Glutamatergic neuron (in vitro differentiated cells): Measurements from ENCODE around the gene CXorf66. TPM values are rescaled to one million over a fixed set of nuclear protein-coding genes. Genes with fewer than 3 reads are reported as not detected.
"Not testable (repeated sequence)": the region's sequence is repeated elsewhere in the genome, so short reads cannot be mapped to it uniquely, and the experiment has no call there.

Experiments used
- DNase-seq: peaks from one replicate; pipeline ENCODE4 v3.0.0; 2022
- H3K27ac Mint-ChIP-seq: one replicate; pipeline ENCODE4 v1.8.0; 2020; ENCODE audit warnings: mild to moderate bottlenecking, mixed read lengths, inconsistent platforms; ENCODE audit not compliant: unreplicated experiment
- H3K27me3 Mint-ChIP-seq: one replicate; pipeline ENCODE4 v1.8.0; 2020; ENCODE audit warnings: mild to moderate bottlenecking, moderate library complexity, mixed read lengths, inconsistent platforms; ENCODE audit not compliant: unreplicated experiment
- H3K36me3 Mint-ChIP-seq: one replicate; pipeline ENCODE4 v1.8.0; 2020; ENCODE audit warnings: mild to moderate bottlenecking, mixed read lengths, inconsistent platforms; ENCODE audit not compliant: unreplicated experiment
- H3K4me1 Mint-ChIP-seq: one replicate; pipeline ENCODE4 v1.8.0; 2020; ENCODE audit warnings: mild to moderate bottlenecking, low read depth, mixed read lengths, inconsistent platforms; ENCODE audit not compliant: unreplicated experiment
- H3K4me3 Mint-ChIP-seq: one replicate; pipeline ENCODE4 v1.8.0; 2020; ENCODE audit warnings: mild to moderate bottlenecking, mixed read lengths, inconsistent platforms; ENCODE audit not compliant: unreplicated experiment
- H3K9me3 Mint-ChIP-seq: one replicate; pipeline ENCODE4 v1.8.0; 2020; ENCODE audit warnings: mild to moderate bottlenecking, moderate library complexity, mixed read lengths, inconsistent platforms; ENCODE audit not compliant: unreplicated experiment
- total RNA-seq: library from RNA; stranded (reverse); fragmentation: NEBNext Ultra II Directional; extraction: Animal tissue kit (Norgen Biotek cat#: 25700); gene quantifications from one replicate; pipeline ENCODE4 v1.2.1, GENCODE V29; 2021; ENCODE audit not compliant: unreplicated experiment
- TF ChIP-seq, protein P1 (sequence below): fragments of 200-600 bp; sonication (generic); IDR thresholded peaks from one replicate; pipeline ENCODE4 v1.5.0; 2021; ENCODE audit not compliant: partially characterized antibody, unreplicated experiment

The CXorf66 gene
- total RNA-seq, 1 donor from 2014 or later, result not detected

DNA sequence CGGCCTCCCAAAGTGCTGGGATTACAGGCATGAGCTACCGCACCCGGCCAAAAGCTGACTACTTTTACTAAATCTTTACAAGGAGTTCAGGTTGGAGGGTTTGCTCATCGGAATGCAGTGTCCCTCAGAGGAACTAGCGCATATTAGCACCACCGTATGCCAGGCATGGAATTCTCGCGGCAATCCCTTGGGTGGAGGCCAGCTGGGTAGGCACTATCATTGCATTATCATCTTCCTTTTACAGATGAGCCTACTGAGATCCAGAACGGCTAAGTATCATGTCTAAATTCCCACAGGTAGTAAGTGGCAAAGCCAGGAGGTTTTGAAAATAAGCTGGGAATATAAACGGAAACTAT is 6.1 kb upstream of the CXorf66 start:
- TF ChIP-seq, protein P1, sequence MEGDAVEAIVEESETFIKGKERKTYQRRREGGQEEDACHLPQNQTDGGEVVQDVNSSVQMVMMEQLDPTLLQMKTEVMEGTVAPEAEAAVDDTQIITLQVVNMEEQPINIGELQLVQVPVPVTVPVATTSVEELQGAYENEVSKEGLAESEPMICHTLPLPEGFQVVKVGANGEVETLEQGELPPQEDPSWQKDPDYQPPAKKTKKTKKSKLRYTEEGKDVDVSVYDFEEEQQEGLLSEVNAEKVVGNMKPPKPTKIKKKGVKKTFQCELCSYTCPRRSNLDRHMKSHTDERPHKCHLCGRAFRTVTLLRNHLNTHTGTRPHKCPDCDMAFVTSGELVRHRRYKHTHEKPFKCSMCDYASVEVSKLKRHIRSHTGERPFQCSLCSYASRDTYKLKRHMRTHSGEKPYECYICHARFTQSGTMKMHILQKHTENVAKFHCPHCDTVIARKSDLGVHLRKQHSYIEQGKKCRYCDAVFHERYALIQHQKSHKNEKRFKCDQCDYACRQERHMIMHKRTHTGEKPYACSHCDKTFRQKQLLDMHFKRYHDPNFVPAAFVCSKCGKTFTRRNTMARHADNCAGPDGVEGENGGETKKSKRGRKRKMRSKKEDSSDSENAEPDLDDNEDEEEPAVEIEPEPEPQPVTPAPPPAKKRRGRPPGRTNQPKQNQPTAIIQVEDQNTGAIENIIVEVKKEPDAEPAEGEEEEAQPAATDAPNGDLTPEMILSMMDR, result no peak
- Mint-ChIP-seq H3K27ac (no peak overlapping the region), H3K27me3 (no peaks in the 10 kb centered on the region), H3K36me3 (no peaks in the 10 kb centered on the region), H3K4me1 (no peaks in the 10 kb centered on the region), H3K4me3 (no peak overlapping the region), H3K9me3 (peaks cover 2% of the 10 kb centered on the region)
- no peak for DNase-seq

DNA sequence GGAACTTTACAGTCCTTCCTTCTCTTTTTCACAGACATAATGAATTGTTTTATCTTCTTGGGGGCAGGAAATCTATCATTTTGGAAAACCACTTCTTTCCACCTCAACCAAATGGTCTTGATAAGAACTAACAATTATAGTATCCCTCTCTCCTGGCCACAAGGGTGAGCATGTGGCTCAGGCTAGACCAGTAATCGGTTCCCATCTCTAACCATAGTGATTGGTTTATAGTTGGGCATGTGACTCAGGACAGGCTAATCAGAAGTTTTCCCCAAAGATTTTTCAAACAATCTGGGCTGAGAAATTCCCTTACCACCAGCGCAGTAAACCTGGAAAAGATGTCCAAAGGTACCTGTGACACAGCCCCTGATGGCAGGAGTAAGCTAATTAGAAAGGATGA is 4.0 kb upstream of the CXorf66 start:
- no peak for DNase-seq
- Mint-ChIP-seq H3K9me3 (peaks cover 2% of the 10 kb centered on the region), H3K4me1 (no peaks in the 10 kb centered on the region), H3K36me3 (no peaks in the 10 kb centered on the region), H3K27me3 (no peaks in the 10 kb centered on the region), H3K4me3 (no peak overlapping the region), H3K27ac (no peak overlapping the region)
- TF ChIP-seq, protein P1, result no peak

DNA sequence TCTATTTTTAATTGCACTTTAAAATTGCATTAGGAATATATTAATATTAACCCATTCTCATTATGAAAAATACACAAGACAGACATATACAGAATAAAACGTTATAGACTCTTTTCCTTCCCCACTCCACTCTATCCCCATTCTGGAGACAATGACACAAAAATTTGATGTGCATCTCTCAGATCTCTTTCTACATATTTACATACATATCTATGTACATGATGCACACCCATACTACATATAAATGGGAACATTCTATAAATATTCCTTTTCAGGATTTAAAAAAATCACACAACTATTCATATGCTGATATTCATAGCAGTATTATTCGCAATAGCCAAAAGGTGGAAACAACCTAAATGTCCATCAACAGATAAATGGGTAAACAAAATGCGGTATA is 2.4 kb upstream of the CXorf66 start:
- Mint-ChIP-seq H3K36me3 (no peaks in the 10 kb centered on the region), H3K27me3 (no peaks in the 10 kb centered on the region)

DNA sequence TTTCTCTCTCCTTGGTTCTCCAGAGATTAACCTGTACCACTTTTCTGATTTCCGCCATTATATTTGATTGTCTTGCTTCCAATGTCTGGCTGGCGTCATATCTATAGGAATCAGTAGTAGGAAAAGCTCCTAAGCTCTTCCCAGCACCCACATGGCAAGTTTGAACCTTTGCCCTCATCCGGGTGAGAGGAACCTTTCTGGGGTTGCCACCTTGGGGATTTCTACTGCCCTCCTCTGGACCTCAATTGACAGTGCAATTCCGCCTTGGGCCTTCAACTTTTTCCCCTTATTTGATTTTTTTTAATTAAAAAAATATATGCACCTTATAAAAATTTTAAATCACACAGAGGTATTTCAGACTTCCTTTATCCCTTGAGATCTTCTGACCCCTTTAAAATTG is 2.0 kb upstream of the CXorf66 start:
- H3K4me1 Mint-ChIP-seq, result no peaks in the 10 kb centered on the region
- H3K4me3 Mint-ChIP-seq, result no peak overlapping the region
- TF ChIP-seq, protein P1, result no peak
- no peak for DNase-seq
- H3K9me3 Mint-ChIP-seq, result no peaks in the 10 kb centered on the region
- H3K36me3 Mint-ChIP-seq, result no peaks in the 10 kb centered on the region
- H3K27me3 Mint-ChIP-seq, result no peaks in the 10 kb centered on the region
- H3K27ac Mint-ChIP-seq, result no peak overlapping the region

More for the DNA sequence above, 2.4 kb upstream of the CXorf66 start:
- TF ChIP-seq, protein P1, result no peak
- Mint-ChIP-seq H3K4me1 (no peaks in the 10 kb centered on the region), H3K4me3 (no peak overlapping the region), H3K27ac (no peak overlapping the region), H3K9me3 (no peaks in the 10 kb centered on the region)
- DNase-seq, result no peak

DNA sequence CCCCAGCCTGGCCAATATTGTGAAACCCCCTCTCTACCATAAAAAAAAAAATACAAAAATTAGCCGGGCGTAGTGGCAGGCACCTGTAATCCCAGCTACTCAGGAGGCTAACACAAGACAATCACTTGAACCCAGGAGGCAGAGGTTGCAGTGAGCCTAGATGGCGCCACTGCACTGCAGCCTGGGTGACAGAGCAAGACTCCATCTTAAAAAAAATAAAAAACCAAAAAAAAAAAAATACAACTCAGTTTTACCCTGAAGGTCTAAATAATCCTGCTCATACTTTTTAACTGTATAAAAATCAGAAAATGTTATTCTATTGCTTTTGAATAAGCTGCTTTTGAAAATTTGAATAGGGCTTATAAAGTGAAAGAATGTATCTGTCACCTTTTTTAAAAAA is 838 bp upstream of the CXorf66 start:
- not testable (repeated sequence) for H3K27ac Mint-ChIP-seq, H3K27me3 Mint-ChIP-seq, H3K4me3 Mint-ChIP-seq, H3K9me3 Mint-ChIP-seq, DNase-seq, H3K4me1 Mint-ChIP-seq, H3K36me3 Mint-ChIP-seq

DNA sequence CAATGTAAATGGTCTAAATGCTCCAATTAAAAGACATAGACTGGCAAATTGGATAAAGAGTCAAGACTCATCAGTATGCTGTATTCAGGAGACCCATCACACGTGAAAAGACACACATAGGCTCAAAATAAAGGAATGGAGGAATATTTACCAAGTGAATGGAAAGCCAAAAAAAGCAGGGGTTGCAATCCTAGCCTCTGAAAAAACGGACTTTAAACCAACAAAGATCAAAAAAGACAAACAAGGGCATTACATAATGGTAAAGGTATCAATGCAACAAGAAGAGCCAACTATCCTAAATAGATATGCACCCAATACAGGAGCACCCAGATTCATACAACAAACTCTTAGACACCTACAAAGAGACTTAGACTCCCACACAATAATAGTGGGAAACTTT is 4.2 kb downstream of the CXorf66 start:
- not testable (repeated sequence) for H3K4me3 Mint-ChIP-seq, H3K9me3 Mint-ChIP-seq, H3K4me1 Mint-ChIP-seq, DNase-seq, H3K27me3 Mint-ChIP-seq, H3K27ac Mint-ChIP-seq, H3K36me3 Mint-ChIP-seq
